Activated CD4-positive, alpha-beta T cell treated with anti-CD3 and anti-CD28 coated beads, Interleukin-2, amount 50 U/mL, for 48 hours (primary cell): ENCODE data around the gene TFAP2A.

Source experiments
- DNase-seq, 2 experiments: peaks; one replicate each; pipeline ENCODE4 v3.0.0-alpha.2; 2020

Gene TFAP2A

DNA sequence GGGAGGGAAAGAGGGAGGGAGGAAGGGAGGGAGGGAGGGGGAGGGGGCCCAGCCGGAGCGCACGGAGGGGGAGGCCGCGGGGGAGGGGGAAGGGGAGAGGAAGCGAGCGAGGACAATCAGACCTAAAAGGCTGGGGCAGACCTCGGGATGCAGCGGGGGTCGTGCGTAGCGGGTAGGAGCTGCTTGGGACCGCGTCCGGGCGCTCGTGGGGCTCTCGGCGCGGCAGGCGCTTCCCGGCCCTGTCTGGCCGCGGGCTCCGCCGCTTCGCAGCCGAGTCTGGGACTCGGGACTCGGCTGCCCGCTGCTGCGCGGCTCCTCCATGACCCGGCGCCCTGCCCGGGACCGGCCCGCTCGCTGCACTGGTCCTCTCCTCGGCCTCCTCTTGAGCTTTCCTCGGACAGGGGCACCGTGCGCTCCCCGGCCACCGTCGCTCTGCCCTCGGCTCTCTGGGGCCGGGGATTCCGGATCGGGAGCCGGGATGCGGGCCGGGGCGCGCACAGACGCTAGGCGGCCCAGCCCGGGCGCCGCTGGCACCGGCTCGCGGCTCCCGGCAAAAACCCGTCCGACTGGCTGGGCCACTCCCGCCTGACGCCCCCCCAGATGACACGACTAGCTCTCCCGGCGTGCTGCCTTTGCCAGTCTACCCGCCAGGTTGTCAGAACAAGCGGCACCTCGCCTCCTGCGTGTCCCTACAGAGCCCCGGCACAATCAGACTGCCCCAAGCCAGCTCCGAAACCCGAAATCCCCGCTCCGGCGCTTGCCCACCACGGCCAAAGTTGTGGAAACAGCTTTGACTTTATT, 2.2 kb downstream of the TFAP2A start:
- DNase-seq, result no peak

DNA sequence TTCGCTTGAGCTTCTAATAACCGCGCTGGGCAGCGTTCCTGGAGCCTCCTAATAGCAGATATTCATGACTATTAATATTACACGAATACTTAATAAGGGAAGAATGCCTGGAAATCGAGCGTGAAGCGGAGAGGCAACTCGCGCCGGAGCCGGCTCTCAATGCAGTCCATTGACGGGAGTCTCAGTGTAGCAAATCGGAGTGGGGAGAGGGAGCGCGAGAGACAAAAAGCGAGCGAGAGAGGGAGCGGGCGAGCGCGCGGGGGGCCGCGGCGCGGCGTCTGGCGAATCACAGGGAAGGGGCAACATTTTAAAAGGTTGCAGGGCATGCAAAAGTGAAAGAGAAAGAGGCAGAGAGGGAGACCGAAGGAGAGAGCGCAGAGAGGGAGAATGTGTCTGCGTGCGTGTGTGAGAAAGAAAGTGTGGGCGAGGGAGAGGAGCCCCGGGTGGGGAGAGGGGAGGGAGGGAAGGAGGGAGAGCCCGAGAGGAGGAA, 2.9 kb downstream of the TFAP2A start:
- peak in 1 of 2 experiments; percentile 32 for DNase-seq

DNA sequence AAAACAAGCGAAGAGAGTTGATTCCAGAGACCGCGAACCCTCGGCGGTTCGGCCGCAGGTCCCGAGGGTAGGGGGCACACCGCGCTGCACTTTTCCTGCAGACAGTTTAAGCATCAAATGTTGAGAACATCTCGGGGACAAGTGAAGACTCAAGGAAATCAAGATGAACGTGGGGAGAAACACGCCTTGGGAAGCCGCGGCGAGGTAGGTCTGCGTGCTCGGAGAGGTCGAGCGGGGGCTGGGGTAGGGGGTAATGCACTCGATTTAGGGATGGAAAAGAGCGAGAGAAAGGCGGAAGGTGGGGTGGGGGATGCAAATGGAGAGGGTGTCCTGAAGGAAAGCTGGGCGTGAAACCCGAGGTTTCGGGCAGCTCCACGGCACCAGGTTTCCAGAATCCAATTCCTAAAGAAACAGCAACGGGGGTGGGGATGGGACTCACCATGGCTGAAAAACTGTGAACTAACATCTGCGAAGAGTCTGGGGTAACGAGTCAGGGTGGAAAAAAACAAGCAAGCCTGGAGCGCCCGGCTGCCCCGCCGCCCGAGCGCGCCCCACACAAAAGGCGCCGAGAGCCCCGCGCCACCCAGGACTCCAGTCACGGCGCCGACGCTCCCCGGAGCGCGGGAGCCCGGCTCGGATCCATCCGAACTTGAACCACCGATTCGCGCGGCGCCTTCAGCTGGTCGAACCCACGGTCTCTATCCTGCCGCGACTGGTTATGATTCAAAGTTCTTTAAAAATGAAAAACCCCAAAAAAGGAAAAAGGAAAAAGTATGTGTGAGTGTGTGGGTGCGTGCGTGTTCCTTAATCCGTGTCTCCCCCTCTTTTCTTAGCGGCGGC, 3.5 kb downstream of the TFAP2A start:
- no peak for DNase-seq

DNA sequence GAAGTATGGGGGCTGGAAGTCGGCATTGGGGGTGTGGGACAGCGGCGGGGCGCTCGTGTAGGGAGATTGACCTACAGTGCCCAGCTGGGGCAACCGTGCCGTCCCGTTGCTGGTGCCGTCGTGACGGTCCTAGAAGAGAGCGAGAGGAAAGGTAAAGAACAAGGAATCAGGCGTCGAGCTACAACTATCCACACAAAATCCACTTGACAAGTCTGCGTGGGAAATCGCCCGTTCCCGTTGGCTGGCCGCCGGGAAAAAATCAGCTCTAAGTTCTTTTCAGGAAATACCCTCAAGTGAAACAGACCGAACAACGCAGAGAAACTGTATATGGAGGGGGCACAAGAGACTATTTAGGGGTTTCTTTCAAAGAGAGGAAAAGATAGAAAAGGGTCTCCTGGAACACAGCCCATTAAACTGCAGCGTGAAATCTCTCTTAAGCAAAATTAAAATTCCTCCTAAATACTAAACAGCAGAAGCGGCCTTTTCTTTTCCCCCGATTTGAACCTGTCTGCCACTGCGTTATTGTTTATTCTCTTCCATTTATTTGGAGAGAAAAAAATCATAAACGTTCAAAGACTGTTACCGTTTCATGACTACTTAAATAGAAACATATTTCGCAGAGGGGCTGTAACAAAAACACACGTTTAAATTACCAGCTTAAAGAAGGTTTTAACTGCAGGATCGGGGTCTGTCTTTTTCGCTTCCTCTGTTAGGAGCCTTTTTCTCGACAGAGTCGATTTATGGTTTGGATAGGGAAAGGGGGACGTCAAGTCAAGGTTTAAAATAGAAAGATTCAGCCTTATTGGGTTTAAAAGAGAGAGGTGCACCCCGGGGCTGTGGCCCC, 4.4 kb downstream of the TFAP2A start:
- no peak for DNase-seq

DNA sequence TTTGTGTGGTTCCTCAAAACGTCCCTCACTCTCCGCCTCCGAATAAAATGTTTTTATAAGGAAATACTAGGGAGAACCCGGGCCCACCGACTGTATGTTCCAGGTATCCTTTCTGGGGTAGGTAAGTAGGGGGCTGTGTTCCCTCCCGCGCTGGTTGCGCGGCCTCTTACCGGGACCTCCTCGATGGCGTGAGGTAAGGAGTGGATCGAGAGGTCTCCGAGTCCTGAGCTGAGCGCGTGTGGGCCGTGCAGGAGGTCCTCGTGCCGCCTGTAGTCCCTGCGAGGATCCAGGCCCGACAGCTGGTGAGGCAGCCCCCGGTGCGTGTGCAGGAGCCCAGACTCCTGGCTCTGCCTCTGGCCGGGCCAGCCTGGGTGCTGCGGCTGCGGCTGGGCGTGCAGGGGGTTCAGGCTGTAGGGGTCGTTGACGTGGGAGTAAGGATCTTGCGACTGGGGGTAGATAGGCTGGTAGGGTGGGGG, 5.1 kb downstream of the TFAP2A start:
- DNase-seq, result no peak

DNA sequence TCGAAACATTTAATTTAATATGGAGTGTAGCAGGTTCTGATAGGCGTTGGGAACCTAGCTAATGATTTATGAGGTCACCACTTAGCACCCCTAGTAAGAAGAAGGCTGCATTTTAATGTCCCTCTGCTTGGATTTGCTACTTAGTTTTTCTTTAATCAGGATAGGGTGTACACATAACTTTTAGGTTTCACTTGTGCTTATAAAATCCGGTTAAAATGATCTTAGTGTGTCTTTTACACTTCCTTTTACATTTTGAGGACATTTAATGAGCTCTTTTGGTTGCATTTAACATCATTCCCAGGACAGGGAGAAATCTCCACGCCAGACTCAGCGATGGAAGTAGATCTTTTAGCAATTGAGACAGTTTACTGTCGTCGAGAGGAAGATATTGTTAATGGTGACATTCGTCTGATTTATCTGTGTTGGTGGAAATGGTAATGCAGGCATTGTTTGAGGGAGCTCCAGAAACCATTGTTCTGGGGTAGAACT, 5.6 kb downstream of the TFAP2A start:
- no peak for DNase-seq

DNA sequence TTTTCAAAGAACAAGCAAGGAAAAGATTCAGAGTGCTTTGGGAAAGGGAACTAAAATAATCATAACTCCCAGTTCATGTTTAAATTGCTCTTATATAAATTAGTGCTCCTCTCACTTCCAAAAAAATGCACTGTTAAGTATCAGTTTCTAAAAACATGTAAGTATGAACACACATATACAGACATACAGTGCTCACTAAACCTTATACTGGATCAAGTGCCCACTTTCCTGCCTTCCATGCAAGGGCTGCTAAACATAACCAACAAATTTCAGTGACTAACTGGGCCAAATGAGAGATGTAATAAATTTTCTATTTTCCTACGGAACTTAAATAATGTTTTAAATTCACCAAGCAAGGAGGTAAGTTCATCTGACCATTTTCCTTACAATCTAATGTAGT, 6.4 kb downstream of the TFAP2A start:
- DNase-seq, result no peak

DNA sequence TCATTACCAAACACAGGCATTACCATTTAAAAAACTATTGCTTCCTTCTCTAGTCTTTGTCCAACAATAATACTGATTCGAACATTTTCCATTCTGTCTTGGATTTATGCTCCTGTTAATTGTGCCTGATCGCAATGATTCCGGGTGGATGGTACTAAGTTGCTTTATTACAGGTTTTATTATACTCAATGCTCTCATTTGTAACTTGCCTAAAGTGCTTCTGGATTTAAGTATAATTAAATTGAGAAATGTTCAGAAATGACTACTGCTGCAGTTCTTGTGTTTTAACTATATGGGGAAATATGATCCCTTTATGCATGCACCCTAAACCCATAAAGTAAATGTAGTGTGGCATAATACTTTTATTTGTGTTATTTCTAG, 7.2 kb downstream of the TFAP2A start:
- DNase-seq, result no peak

DNA sequence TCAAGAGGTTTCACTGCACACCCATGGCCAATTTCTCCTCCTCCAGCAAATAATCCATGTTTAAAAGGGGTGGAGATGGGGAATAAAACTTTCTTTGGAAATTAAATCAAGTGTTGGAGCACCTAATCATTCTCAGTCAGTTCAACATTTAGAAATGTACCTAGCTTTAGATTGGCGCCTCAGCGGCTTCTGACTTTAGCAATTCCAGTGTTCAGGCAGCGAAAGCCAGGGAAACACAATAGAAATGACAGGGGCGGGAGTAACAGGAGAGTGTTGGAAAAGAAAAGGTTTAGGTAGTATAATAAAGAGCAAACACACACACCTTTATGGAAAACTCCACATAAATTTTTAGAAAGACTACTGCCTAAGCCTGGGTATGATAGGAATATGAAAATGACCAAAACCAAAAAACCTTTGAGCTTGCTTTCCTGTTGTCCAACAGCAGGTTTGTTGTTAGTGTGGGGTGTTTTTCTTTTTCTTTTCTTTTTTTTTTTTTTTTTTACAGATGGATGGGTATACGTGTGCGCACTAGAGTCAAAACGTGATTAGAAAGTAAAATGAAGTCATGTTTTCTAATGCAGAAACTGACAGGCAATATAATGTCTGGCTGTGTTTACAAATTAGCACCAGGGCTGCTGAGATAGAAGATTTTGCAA, 7.7 kb downstream of the TFAP2A start:
- DNase-seq, result no peak

DNA sequence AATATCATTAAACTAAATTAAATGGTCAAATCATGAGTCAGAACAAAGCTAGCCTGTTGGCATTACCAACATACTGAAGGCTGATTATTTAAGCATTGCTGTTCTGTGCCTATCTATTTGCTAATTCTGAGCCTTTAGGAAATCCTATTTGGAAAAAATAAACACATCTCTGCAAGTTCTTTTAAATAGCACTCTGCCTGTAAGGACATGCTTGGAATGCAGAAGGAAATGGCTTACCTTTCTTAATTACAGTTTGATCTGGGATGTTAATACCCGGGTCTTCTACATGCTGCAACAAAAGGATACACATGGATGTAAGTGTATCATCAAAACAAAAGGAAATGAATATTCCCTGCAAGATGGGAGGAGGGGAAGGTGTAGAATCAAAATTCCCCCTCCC, 8.3 kb downstream of the TFAP2A start:
- no peak for DNase-seq

DNA sequence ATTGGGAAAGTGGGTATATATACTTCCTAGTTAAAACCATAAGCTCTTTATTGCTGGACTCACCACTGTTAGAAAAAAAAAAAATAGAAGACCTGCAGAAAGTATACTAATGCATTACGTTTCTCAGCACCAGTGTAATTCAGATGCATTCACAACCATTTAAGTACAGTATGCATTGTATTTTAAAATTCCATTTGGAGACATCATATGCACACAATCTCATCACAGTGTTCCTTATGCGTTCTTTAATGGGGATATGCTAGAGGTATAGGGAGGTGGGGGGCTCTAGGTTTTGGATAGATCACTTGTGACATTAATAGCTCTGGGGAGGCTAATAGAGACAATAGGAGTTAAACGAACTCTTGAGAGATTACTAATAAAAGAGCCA, 9.4 kb downstream of the TFAP2A start:
- DNase-seq, result no peak

DNA sequence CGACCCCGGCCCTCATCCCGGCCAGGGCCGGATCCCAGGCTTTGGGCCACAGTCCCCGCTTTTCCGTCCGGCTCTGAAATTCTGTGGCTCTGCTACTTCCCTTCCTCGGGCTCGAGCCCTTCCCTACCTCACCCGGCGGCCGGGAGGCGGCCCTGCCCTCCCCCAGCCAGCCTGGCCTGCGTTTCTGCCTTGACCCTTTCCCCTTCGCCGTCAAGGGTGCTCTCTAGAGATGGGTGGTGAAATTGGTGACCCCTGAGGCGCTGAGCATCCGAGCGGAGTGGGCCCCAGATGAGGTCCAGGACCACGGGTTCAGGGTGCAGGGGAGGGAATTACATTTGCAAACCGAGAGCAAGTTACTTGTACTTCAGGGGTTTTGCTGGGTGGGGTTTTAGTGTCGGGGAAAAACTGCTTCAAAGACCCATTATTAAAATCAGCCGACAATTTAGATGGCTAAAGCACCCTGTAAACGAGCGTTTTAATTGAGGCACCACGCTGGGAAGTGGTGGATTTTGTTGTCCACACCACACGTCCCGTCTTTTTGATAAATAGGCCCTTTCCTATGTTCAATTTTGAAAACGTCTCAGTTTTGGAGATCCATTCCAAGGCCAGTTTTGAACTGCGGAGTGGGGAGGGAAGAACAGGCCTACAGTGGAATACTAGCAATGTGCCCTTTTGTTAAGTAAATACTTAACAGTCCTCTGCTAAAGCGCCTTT, 9.9 kb downstream of the TFAP2A start:
- DNase-seq, result no peak

DNA sequence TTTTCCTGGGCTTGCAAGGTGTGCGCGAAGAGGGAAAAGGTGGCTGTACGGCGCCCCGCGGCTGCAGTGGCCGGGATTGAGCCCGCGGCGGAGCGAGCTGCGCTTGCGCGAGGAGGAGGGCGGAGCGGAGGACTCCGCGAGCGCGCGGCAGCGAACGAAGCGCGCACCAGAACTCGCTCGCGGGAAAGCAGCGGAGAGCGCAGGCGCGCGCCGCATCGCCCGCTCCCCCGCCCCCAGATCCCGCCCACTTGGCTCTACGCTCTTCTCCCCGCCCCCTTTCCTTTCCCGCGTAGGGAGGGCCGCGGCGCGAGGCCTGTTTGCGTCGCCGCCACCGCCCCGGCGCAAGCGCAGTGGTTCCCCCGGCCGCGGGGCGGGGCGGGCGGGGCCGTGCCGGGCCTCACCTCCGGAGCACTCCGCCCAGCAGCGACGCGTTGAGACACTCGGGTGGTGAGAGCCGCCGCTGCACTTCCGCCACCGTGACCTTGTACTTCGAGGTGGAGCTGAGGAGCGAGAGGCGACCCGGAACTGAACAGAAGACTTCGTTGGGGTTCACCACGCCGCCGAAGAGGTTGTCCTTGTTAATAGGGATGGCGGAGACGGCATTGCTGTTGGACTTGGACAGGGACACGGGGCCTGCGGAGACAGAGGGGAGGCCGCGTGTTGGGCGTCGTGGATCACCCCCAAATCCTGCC, 10.6 kb downstream of the TFAP2A start:
- peak; percentile 82 to 85 for DNase-seq

DNA sequence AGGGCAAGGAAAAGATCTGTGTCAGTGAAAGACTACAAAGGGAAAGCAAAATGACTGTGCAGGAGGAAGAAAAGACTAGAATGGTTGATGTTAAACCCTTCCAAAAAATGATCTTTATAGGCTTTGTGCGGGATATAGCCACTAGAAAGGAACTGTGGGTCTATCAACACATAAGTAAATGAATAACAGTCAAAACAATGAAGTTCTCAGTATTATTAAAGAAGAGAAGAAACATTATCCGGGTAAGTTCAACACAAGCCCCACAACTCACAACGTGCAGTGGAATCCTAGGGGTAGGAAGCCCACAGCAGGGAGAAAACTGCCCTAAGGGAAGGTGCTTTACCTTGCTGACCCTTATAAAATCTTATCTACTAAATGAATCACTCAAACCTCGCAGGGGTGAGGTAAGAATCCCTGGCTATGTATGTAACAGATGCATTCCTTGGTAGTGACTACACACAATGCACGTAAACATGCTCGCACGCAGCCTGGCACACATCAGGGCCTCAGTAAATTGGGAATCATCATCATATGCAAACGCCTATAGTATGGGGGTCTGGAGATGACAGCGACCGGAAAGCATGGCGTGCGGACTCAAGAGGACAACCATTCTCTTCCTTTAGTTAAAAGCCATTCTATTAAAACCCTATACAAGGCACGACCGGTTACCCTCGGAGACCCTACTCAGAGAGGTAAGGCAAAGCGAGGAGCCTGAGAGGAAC, 11.3 kb downstream of the TFAP2A start:
- no peak for DNase-seq

DNA sequence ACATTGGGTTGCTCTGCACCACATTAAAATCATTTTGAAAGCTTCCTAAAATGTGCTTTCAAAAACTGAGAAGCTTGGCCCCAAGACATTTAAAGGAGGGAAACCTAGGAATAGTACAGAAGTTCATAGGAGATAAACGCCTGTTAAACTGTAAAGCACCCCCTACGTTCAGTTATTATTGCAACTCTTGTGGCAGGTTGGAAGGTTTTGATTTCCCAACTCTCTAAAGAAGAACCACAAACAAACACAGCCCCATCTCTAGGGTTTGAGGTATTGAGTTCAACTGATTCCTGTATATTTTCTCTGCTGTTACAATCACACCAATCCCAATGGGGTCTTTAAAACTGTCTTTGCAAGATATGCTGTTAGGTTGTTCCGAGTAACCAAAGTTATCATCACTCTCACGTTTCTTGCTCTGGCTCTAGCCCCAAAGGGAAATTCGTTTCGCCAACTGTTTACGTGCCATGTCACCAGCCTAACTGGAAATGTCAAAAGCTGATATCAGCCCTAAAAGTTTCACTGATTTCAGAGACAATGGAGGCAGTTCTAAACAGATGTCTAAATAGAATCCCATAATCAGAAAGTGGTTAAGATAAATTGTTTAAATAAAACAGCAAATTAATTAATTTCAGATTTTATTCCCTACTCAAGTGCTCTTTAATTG, 12.1 kb downstream of the TFAP2A start:
- DNase-seq, result no peak

DNA sequence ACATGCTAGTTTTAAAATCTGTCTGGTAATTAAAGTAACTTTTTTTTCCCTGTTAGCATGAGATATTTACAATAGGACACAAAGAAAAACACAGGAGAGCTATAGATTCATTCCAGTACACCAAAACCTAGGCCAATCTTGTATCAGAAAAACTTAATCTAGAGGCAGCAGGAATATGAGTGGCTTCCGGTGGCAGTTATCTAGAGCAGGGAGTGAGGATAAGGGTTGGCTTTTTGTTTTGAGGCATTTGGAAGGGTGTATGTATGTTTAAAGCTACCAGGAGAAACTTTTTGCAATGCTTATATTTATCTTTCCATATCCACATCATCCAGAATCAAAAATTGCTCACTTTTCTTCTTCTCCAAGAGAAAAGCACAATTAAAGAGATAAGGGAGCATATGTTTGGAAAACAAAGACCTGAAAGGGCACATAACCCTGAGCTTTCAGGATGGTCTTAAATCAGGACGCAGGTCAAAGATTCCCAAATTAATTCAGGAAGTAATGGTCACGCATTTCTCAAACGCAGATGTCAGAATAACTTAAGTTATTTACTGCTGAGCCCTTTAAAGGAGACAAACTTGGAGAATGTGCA, 13.1 kb downstream of the TFAP2A start:
- no peak for DNase-seq

DNA sequence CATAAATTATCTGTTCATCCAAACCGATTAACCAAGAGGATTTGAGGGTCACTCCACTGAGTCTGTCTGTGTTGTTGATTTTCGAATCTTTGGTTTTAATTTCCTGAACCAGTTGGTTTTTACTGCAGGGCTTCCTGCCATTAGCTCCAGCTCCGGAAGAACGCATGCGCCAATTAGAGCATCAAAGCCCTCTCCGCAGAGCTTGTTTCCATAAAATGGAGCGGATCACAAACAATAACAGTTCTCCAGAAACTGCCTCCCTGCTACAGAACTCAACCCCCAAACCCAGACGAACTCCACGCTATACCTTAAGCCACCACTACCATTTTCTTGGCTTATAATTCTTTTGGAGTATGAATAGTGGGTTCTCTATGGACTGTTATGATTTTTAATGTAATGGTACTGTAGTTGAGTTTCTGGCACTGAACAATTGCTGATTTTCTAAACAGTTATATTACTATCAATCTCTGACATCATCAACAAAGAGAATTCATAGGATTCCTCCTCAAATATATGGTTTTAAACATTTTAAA, 13.8 kb downstream of the TFAP2A start:
- DNase-seq, result no peak

DNA sequence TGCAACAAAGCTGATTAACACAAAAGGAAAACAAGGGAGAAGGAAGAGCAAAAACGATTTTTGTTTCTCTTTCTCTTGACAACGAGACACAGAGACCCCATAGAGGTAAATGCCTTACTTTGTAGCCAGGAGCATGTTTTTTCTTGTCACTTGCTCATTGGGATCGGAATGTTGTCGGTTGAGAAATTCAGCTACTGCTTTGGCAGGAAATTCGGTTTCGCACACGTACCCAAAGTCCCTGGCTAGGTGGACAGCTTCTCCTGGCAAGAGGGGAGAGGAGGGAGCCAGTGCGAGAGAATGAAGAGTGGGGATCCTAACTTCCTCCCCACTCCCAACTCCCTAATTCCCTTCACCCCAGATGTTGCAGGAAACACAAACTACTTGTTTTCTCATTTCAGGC, 14.5 kb downstream of the TFAP2A start:
- no peak for DNase-seq

DNA sequence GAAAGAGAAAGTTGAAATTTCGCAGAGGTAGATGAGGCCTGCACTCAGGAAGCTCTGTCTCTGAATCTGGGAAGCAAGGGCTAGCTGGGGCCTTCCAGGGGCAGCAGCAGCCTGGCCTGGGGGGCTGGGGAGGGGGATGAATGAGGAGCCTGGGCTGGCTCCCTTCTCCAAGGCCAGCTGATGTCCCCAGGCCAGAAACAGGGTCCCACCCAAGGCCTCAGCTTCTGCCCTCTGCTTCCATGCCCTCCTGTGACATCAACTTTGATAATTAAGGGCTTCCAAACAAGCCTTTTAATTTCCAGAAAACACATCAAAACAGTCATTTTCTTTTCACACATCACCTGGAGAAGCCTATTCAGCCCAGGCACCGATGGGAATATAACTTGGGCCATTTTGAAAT, 15.4 kb downstream of the TFAP2A start:
- DNase-seq, result no peak
